Stimulated activated CD8-positive, alpha-beta memory T cell treated with anti-CD3 and anti-CD28 coated beads, Interleukin-2, amount 100 ng/mL, for 48 hours (primary cell): ENCODE measurements around the gene NACA.
A peak's percentile ranks its signal among the peaks of the same experiment; 100 is the strongest.

Source experiments
- DNase-seq, 2 donors: peaks; one replicate each; pipeline ENCODE4 v3.0.0-alpha.2; 2020; ENCODE audit warnings: low read depth in 2 of 2

The NACA gene

DNA sequence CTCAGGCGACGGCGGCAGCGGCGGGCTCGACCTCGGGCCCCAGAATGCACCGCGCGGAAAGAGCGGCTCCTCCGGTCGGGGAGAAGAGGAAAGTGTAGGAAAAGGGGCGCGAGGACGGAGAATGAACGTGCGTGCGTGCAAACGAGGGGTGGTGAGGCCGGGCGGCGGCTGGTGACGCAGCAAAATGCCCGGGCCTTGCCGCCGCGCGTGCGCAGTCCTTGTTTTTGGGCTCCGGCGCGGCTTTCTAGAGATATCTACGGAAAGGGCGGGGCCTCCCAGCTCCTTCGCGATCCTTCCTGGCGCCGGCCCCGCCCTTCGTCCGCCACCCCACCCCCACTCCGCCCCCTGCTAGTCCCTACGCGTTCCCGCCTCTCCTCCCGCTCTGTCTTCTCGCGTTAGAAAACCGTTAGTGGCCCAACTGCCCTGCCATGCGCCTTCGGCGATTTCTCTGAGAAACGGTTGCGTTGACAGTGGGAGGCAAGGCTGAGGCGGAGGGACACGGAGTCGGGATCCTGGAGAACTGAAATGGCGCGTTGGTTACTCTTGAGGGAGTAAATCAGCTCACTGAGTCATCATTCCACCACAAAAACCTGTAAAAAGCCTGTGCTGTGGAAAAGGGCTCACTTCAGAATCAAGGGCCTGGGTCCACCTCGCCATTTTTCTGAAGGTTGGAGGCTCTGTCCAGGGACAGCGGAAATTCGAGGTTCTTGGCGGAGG lies 36.8 kb downstream of the NACA start, which contains the start of gene PTGES3:
Gene PTGES3, minus strand, starts transcription at position 156 of the 717 bp plus-strand sequence. CDS start 285 bp downstream, outside the sequence.
- peak; percentile 98 for DNase-seq

DNA sequence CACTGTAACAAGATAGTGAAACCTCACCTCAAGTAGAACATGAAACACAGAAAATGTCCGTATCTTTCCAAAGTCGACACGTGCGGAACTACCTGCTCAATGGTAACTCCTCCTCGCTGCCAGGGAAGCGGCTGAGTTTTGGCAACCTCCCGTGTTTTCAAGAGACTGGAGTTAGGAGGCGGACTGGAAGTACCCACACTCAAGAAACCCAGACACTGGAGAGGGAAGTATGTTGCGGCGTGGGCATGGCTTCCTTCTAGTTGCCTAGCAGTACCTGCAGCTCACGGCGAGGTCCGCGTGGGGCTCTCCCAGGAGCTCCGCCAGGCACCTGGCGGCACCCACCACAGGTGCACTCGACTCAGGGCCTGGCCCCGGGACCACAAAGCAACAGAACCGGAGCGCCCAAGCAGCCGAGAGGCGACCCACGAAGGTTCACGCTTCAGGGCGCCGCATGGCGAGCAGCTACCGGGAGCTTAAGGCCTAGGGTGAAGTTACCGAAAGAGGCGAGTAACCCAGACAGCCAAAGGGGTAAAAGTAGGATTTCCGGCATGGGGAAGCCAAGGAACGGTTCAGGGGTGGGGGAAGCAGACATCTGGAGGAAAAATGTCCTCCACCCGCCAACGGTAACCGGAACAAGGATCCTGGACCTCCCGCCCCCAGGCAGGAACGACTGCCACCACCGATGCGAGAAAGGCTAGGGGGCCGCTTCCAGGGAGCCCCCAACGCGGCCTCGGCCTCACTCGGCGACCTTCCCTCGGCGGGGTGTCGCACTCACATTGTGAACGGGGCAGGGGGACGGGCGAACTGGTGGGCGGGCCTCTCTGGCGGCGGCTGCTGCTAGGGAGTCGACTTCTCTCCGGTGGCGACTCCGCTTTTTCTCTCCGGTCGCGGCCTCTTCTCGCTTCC lies 37.6 kb downstream of the NACA start:
- DNase-seq, result peak in 1 of 2 donors; percentile 30

GRCh38 chr12:56684745-56685359 lies 40.2 kb downstream of the NACA start:
- DNase-seq, result no peak

DNA sequence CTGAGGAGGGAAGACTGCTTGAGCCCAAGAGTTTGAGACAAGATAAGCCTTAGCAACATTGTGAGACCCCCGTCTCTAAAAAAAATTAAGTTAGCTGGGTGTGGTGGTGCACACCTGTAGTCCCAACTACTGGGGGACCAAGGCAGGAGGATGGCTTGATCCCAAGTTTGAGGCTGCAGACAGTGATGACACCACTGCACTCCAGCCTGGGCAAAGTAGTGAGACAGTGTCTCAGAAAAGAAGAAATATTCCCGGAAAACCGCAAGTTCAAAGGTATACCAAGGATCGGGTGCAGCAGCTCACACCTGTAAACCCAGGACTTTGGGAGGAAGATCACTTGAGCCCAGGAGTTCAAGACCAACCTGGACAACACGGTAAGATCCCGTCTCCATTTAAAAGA lies 42.8 kb downstream of the NACA start:
- no peak for DNase-seq

- no peak for DNase-seq
Observed at GRCh38 chr12:56679883-56680575, 45.1 kb downstream of the NACA start.

- DNase-seq, result no peak
Observed at GRCh38 chr12:56678852-56679251, 46.2 kb downstream of the NACA start.

- no peak for DNase-seq
Observed at GRCh38 chr12:56677680-56678079, 47.4 kb downstream of the NACA start.

DNA sequence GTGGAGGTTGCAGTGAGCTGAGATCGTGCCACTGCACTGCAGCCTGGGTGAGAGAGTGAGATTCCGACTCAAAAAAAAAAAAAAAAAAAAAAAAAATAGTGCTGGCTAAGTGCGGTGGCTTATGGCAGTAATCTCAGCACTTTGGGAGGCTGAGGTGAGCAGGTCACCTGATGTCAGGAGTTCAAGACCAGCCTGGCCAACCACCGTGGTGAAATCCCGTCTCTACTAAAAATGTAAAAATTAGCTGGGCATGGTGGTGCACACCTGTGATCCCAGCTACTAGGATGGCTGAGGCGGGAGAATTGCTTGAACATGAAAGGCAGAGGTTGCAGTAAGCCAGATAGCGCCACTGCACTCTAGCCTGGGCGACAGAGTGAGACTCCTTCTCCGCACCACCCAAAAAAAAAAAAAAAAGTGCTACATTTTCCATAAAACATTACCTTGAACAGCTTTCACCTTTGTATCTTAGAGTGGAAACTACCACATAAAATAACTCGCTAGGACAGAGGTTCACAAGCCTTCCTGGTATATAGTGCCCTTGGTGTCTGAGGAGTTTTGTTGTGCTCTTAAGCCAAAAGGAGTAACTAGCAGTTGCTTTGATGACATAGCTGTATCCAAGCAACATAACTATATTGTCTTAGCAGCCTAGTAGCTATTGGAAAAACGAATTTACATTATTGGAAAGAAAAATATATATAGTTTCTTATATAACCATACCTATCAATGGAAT lies 48.1 kb downstream of the NACA start:
- DNase-seq, result no peak

DNA sequence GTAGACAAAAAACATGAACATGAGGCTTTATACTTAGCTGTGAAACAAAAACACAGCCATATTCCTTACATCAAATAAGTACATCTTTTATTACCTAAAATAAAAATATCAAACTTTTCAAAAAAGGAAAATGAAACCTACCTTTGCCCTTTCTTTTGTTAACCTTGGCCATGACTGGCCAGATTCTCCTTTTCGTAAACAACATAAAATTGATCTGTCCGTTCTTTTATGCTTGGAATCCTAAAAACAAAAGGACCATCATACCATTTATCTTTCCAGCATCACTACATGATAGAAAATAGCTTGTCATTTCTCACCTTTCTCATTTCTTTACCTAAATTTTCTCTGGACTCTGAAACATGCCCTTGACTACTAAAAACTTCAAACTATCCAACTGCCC lies 53.5 kb downstream of the NACA start:
- DNase-seq, result no peak

- DNase-seq, result no peak
Observed at GRCh38 chr12:56670836-56671235, 54.3 kb downstream of the NACA start.

- no peak for DNase-seq
Observed at GRCh38 chr12:56668197-56668457, 57.0 kb downstream of the NACA start.
